Loucy (cell line): Measurements from ENCODE around the gene WDR48.

ENCODE experiments used
- CTCF ChIP-seq: fragments of 200-600 bp; sonication (generic); conservative IDR thresholded peaks from 2 replicates; pipeline ENCODE4 v1.5.1; 2014; ENCODE audit warnings: mild to moderate bottlenecking, antibody characterized with exemption, low read length
- EZH2phosphoT487 ChIP-seq: fragments of 200-600 bp; IDR thresholded peaks from 2 replicates; pipeline ENCODE4 v1.6.1; 2018; ENCODE audit warnings: antibody characterized with exemption, mild to moderate bottlenecking, moderate library complexity, borderline replicate concordance

GRCh38 chr3:39024497-39024896, 27.3 kb upstream of the WDR48 start:
- TF ChIP-seq CTCF: no peak
- no peak for TF ChIP-seq EZH2phosphoT487
